Panc1 (cell line): ENCODE data around the gene DYNLL1. TPM values are rescaled to one million over a fixed set of nuclear protein-coding genes. Genes with fewer than 3 reads are reported as not detected.

ENCODE experiments used
- ATAC-seq: fragments of 200-7000 bp; cut with Tn5 transposase; 2 replicates; pipeline ENCODE4 v1.9.1; 2020; ENCODE audit warnings: mild to moderate bottlenecking, moderate library complexity
- BruUV-seq: library from RNA; stranded (reverse); fragments of 400-500 nt; replicated peaks from 2 replicates; lab custom pipeline; 2021; lab: Mats Ljungman, UMichigan
- CTCF ChIA-PET: fragments of 300-600 bp; sonication (Branson Sonifier 250); formaldehyde crosslinking; loops from one replicate; lab custom pipeline; 2022; ENCODE audit warnings: antibody characterized with exemption; lab: Charles Lee
- POLR2A ChIA-PET: fragments of 300-600 bp; sonication (Branson Sonifier 250); formaldehyde crosslinking; loops from one replicate; lab custom pipeline; 2022; ENCODE audit warnings: antibody characterized with exemption; lab: Charles Lee
- DNase-seq: peaks from one replicate; pipeline ENCODE4 v3.0.0-alpha.2; 2010; ENCODE audit warnings: low read depth, low spot score
- H3K27ac ChIP-seq: 2 replicates; pipeline ENCODE4 v1.5.1; 2011; ENCODE audit warnings: mild to moderate bottlenecking, low read length, inconsistent platforms
- H3K27me3 ChIP-seq: fragments of 200-500 bp; sonication (Bioruptor generic); 2 replicates; pipeline ENCODE4 v1.6.0; 2014; ENCODE audit warnings: low read length, inconsistent platforms; ENCODE audit not compliant: control insufficient read depth, insufficient read depth
- H3K36me3 ChIP-seq: fragments of 200-500 bp; sonication (Bioruptor generic); 2 replicates; pipeline ENCODE4 v1.5.1; 2014; ENCODE audit warnings: inconsistent platforms, mild to moderate bottlenecking, low read length, moderate library complexity; ENCODE audit not compliant: control insufficient read depth, insufficient read depth
- H3K4me1 ChIP-seq: 2 replicates; pipeline ENCODE4 v1.5.1; 2011; ENCODE audit warnings: inconsistent platforms, mild to moderate bottlenecking, low read length, moderate library complexity; ENCODE audit not compliant: control insufficient read depth, insufficient read depth
- H3K4me3 ChIP-seq, 2 experiments: 2 replicates each; pipeline ENCODE4 v1.5.1; 2011 to 2012; ENCODE audit warnings: low read depth in 2 of 2, low read length in 2 of 2, mild to moderate bottlenecking in 2 of 2, inconsistent platforms in 1 of 2, moderate library complexity in 1 of 2
- H3K9me3 ChIP-seq: fragments of 200-500 bp; sonication (Bioruptor generic); 2 replicates; pipeline ENCODE4 v1.5.1; 2014; ENCODE audit warnings: low read depth, mild to moderate bottlenecking, inconsistent platforms, low read length, moderate library complexity; ENCODE audit not compliant: control insufficient read depth, insufficient read depth
- POLR2AphosphoS5 ChIP-seq: IDR thresholded peaks from 2 replicates; pipeline ENCODE4 v1.6.1; 2012; ENCODE audit warnings: mild to moderate bottlenecking, low read depth, low read length, moderate library complexity
- SIN3A ChIP-seq: IDR thresholded peaks from 2 replicates; pipeline ENCODE4 v1.6.1; 2012; ENCODE audit warnings: low read depth, mild to moderate bottlenecking, low read length, moderate library complexity, borderline replicate concordance; ENCODE audit not compliant: insufficient read depth
- TCF7L2 ChIP-seq: IDR thresholded peaks from 2 replicates; pipeline ENCODE4 v1.6.1; 2011; ENCODE audit warnings: mild to moderate bottlenecking, low read depth, low read length, inconsistent platforms
- in situ Hi-C: cut with HindIII; loops from 2 replicates; pipeline ENCODE4 v1.10.0; 2016; ENCODE audit warnings: low sequenced_read_pairs, low pct_unique_long_range_greater_than_20kb
- intact Hi-C: fragments of 100-400 bp; cut with micrococcal nuclease; formaldehyde crosslinking; loops from one replicate; pipeline ENCODE4 v1.10.0; 2022; ENCODE audit not compliant: unreplicated experiment
- total RNA-seq: library from RNA; stranded (reverse); gene quantifications from one replicate; pipeline ENCODE4 v1.2.1, GENCODE V29; 2021; ENCODE audit not compliant: unreplicated experiment
- TF ChIP-seq, protein P1 (sequence below): fragments of 450-650 bp; IDR thresholded peaks from 2 replicates; pipeline ENCODE4 v1.5.1; 2017; ENCODE audit warnings: mild to moderate bottlenecking
- TF ChIP-seq, protein P2 (sequence below), 2 experiments: IDR thresholded peaks; 2 replicates each; pipeline ENCODE4 v1.6.1; 2011 to 2012; ENCODE audit warnings: low read depth in 2 of 2, control low read depth in 1 of 2, low read length in 1 of 2, mild to moderate bottlenecking in 1 of 2, moderate library complexity in 1 of 2; ENCODE audit not compliant: insufficient read depth in 1 of 2

DYNLL1 gene
- total RNA-seq, 1 experiment from 2014 or later: 482 TPM

DNA sequence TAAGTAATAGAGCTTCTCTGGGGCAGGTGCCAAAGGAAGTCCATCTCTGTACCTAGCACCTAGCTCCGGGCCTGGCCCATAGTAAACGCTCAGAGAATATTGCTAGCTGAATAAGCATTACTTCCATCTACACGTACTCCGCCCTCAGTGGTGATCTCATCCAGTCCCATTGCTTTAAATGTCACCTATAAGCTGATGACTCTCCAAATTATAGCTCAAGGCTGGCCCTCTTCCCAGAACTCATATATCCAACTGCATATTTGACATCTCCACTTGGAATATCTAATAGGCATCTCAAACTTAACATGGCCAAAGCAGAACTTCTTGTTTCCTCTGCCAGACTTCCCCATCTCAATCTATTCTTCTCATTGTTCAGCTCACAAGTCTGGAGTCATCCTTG lies 6.9 kb upstream of the DYNLL1 start:
- intact Hi-C loops: no loop called here
- in situ Hi-C loops: no loop called here
- DNase-seq (no peak), ATAC-seq (no peak)
- BruUV-seq: TSS peak; percentile 69
- ChIA-PET CTCF (no interaction called here), POLR2A (no interaction called here)
- Histone ChIP-seq H3K36me3 (0 out of 2 replicates have a peak, but pooled peaks cover 2% of the 10 kb centered on the region), H3K27ac (no peak overlapping the region), H3K4me3 (no peak overlapping the region), H3K4me1 (no peaks in the 10 kb centered on the region), H3K9me3 (no peaks in the 10 kb centered on the region), H3K27me3 (no peaks in the 10 kb centered on the region)
- TF ChIP-seq SIN3A (no peak), TCF7L2 (no peak)
- TF ChIP-seq, protein P1, sequence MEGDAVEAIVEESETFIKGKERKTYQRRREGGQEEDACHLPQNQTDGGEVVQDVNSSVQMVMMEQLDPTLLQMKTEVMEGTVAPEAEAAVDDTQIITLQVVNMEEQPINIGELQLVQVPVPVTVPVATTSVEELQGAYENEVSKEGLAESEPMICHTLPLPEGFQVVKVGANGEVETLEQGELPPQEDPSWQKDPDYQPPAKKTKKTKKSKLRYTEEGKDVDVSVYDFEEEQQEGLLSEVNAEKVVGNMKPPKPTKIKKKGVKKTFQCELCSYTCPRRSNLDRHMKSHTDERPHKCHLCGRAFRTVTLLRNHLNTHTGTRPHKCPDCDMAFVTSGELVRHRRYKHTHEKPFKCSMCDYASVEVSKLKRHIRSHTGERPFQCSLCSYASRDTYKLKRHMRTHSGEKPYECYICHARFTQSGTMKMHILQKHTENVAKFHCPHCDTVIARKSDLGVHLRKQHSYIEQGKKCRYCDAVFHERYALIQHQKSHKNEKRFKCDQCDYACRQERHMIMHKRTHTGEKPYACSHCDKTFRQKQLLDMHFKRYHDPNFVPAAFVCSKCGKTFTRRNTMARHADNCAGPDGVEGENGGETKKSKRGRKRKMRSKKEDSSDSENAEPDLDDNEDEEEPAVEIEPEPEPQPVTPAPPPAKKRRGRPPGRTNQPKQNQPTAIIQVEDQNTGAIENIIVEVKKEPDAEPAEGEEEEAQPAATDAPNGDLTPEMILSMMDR: no peak

DNA sequence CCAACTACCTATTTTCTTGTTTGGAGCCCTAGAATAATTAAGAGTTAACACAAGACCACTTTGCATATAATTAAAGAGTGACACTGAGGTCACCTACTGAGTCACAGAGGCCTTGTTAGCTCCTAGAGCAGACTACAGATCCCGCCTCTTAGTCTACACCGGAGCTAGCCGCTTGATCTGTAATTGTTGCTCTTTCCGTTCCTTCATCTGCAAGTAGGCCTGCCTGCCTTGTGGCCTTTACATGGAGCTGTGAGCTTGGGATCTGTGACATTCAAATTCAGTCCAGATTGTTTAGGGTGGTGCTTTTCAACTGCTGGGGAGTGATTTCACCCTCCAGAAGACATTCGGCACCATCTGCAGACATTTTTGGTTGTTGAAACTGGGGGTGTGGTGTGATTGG lies 5.6 kb upstream of the DYNLL1 start:
- in situ Hi-C loops (no loop called here), intact Hi-C loops (no loop called here)
- BruUV-seq: no TSS peak
- Histone ChIP-seq H3K27ac (no peak overlapping the region), H3K4me1 (peaks cover 6% of the 10 kb centered on the region), H3K4me3 (no peak overlapping the region), H3K36me3 (0 out of 2 replicates have a peak, but pooled peaks cover 3% of the 10 kb centered on the region), H3K27me3 (no peaks in the 10 kb centered on the region), H3K9me3 (no peaks in the 10 kb centered on the region)
- POLR2A ChIA-PET: no interaction called here
- CTCF ChIA-PET: no interaction called here
- TF ChIP-seq TCF7L2: no peak
- TF ChIP-seq, protein P1: no peak
- no peak for TF ChIP-seq POLR2AphosphoS5
- TF ChIP-seq SIN3A: no peak
- TF ChIP-seq, protein P2, sequence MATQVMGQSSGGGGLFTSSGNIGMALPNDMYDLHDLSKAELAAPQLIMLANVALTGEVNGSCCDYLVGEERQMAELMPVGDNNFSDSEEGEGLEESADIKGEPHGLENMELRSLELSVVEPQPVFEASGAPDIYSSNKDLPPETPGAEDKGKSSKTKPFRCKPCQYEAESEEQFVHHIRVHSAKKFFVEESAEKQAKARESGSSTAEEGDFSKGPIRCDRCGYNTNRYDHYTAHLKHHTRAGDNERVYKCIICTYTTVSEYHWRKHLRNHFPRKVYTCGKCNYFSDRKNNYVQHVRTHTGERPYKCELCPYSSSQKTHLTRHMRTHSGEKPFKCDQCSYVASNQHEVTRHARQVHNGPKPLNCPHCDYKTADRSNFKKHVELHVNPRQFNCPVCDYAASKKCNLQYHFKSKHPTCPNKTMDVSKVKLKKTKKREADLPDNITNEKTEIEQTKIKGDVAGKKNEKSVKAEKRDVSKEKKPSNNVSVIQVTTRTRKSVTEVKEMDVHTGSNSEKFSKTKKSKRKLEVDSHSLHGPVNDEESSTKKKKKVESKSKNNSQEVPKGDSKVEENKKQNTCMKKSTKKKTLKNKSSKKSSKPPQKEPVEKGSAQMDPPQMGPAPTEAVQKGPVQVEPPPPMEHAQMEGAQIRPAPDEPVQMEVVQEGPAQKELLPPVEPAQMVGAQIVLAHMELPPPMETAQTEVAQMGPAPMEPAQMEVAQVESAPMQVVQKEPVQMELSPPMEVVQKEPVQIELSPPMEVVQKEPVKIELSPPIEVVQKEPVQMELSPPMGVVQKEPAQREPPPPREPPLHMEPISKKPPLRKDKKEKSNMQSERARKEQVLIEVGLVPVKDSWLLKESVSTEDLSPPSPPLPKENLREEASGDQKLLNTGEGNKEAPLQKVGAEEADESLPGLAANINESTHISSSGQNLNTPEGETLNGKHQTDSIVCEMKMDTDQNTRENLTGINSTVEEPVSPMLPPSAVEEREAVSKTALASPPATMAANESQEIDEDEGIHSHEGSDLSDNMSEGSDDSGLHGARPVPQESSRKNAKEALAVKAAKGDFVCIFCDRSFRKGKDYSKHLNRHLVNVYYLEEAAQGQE (IDR thresholded peaks at IDR 0.05; ENCODE audit: insufficient read depth in 1 of 2, low read depth in 2 of 2, low read length in 1 of 2): no peak
- ATAC-seq: no peak
- DNase-seq: no peak
